Naive B cell (primary cell): Measurements from ENCODE around the gene TMEM170A. TPM values are rescaled to one million over a fixed set of nuclear protein-coding genes. Genes with fewer than 3 reads are reported as not detected.

Experiments used
- ATAC-seq, 2 donors: fragments of 150-1000 bp; cut with Tn5 transposase; 2 replicates each; pipeline ENCODE4 v1.10.0; 2021; ENCODE audit warnings: low read depth in 2 of 2, mild to moderate bottlenecking in 2 of 2, moderate library complexity in 2 of 2
- DNase-seq: peaks from one replicate; pipeline ENCODE4 v3.0.0; 2022
- H3K27ac Mint-ChIP-seq, 6 donors: one replicate each; pipeline ENCODE4 v1.8.0; 2020 to 2022; ENCODE audit warnings: mild to moderate bottlenecking in 6 of 6, mixed read lengths in 6 of 6, moderate library complexity in 5 of 6, inconsistent platforms in 2 of 6
- H3K27me3 Mint-ChIP-seq, 3 donors: one replicate each; pipeline ENCODE4 v1.8.0; 2021 to 2022; ENCODE audit warnings: mixed read lengths in 3 of 3, mild to moderate bottlenecking in 1 of 3
- H3K36me3 Mint-ChIP-seq, 2 donors: one replicate each; pipeline ENCODE4 v1.8.0; 2020 to 2022; ENCODE audit warnings: mixed read lengths in 2 of 2, inconsistent platforms in 1 of 2, mild to moderate bottlenecking in 1 of 2
- H3K4me1 Mint-ChIP-seq, 3 donors: one replicate each; pipeline ENCODE4 v1.8.0; 2020 to 2022; ENCODE audit warnings: mixed read lengths in 3 of 3, inconsistent platforms in 1 of 3, mild to moderate bottlenecking in 1 of 3, moderate library complexity in 1 of 3
- H3K4me3 Mint-ChIP-seq, 8 donors: one replicate each; pipeline ENCODE4 v1.8.0; 2020 to 2022; ENCODE audit warnings: mild to moderate bottlenecking in 8 of 8, mixed read lengths in 8 of 8, moderate library complexity in 8 of 8, inconsistent platforms in 2 of 8
- H3K9me3 Mint-ChIP-seq, 7 donors: one replicate each; pipeline ENCODE4 v1.8.0; 2020 to 2022; ENCODE audit warnings: mixed read lengths in 7 of 7, mild to moderate bottlenecking in 5 of 7, inconsistent platforms in 2 of 7, moderate library complexity in 1 of 7
- polyA plus RNA-seq, 6 donors: library from polyadenylated mRNA; unstranded; fragments of 300-500 nt; fragmentation: Illumina TruSeq; gene quantifications; one replicate each; pipeline ENCODE4 v1.2.3, GENCODE V29; 2021; ENCODE audit warnings: low read depth in 6 of 6

TMEM170A gene
- polyA plus RNA-seq, 6 donors from 2014 or later = 37.3 to 51.2 (median 44.6) TPM

DNA sequence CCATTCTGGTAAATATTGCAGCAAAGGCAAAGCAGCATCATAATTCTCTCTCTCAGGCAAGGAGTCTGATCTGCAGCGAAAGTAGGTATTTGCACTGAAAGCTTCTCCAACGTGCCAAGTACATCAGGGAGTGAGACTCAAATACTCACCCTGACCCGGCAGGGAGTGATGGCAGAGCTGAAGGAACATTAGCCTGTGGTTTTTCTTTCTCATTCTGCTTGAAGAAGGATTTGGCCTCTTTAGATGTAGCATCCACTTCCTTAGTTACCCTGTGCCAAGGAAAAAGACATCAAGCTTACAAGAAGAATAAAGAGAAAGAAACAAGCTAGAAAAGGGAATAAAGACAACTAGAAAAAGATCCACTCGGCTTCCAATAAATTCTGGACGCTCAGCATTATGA is 69.5 kb downstream of the TMEM170A start:
- H3K4me1 Mint-ChIP-seq = no peaks in the 10 kb centered on the region
- H3K27ac Mint-ChIP-seq = no peak overlapping the region
- peaks cover 9 to 45% (median 23%) of the 10 kb centered on the region in 3 donors for H3K27me3 Mint-ChIP-seq
- peaks cover 31 to 33% of the 10 kb centered on the region in 2 donors for H3K36me3 Mint-ChIP-seq
- no peak overlapping the region for H3K4me3 Mint-ChIP-seq
- no peak for DNase-seq
- peaks cover 0 to 2% (median 0%) of the 10 kb centered on the region in 7 donors for H3K9me3 Mint-ChIP-seq
- no peak for ATAC-seq

Other genes starting within 250 kb of the TMEM170A start
- not detected for gene CTRB1, start 245.7 kb downstream of the TMEM170A start, polyA plus RNA-seq
- not detected for gene BCAR1, start 213.1 kb downstream of the TMEM170A start, polyA plus RNA-seq
- 10 to 100 TPM; 22.6 to 36.3 (median 31.6) TPM for gene CFDP1, start 31.2 kb downstream of the TMEM170A start, polyA plus RNA-seq
- under 1 TPM in 2 of 6 donors, not detected in 4; 0.15 to 0.17 TPM for gene CHST6, start 30.8 kb upstream of the TMEM170A start, polyA plus RNA-seq
- gene CHST5, start 71.4 kb upstream of the TMEM170A start, polyA plus RNA-seq = not detected
- gene TMEM231, start 91.6 kb upstream of the TMEM170A start, polyA plus RNA-seq = 1 to 10 TPM in 3 of 6 donors, under 1 TPM in 2, not detected in 1; 0.21 to 1.4 (median 1.1) TPM
- 100 to 1,000 TPM; 251 to 332 (median 315) TPM for gene GABARAPL2, start 101.7 kb upstream of the TMEM170A start, polyA plus RNA-seq
- gene ADAT1, start 158.6 kb upstream of the TMEM170A start, polyA plus RNA-seq = 10 to 100 TPM; 27.4 to 49.7 (median 39.2) TPM
- gene KARS1, start 183.0 kb upstream of the TMEM170A start, polyA plus RNA-seq = 100 to 1,000 TPM; 164 to 243 (median 184) TPM
- 100 to 1,000 TPM in 5 of 6 donors, 10 to 100 TPM in 1; 82.1 to 159 (median 128) TPM for gene TERF2IP, start 183.1 kb upstream of the TMEM170A start, polyA plus RNA-seq
- not detected for gene CPHXL2, start 212.3 kb upstream of the TMEM170A start, polyA plus RNA-seq
- gene DUXB, start 236.8 kb upstream of the TMEM170A start, polyA plus RNA-seq = under 1 TPM in 1 of 6 donors, not detected in 5; 0.34 TPM